G401.6 (cell line): ENCODE data around the gene PRR13.

Experiments used
- FAIRE-seq: peaks from 2 replicates; lab custom pipeline; 2012; peaks lifted over from hg19 to GRCh38; lab: Jason Lieb, UNC

PRR13 gene

DNA sequence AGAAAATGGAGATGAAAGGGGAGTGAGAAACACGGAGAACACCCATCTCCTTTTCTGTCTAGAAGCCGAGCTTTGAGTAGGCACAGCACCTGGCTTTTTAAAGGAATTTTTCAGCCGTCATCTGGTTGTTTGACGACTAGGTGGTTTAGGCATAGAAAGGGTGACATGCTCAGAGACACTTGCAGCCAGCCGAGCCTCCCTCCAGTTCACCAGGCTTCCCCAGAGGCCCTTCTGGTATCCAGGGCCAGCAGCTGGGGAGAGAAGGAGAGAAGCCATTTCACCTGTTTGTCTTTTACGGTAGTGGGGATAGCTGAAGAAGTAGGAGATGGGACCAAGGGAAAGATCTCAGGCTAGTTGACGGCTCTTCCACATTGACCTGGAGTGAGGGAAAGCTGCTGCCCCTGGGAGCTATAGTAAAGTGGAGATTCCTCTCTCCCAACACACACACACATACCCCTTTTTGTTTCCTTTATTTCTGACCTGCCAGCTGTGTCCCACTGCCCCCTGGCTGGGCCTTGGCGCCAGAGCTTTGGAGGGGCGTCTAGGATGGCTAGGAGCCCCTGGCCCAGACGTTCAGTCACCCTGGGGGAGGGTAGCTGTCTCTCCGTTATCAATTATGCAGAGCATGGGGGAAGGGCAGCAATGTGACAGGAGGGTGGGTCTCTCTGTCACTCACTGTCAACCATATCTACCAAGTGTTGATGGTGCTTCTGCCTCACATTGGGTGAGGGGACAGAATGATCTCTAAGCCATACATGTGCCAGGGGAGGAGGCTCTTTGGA lies 52.3 kb downstream of the PRR13 start:
- no peak for FAIRE-seq
